Astrocyte (in vitro differentiated cells and primary cell): ENCODE measurements around the gene C1orf87.

Experiments
- EZH2 ChIP-seq: IDR thresholded peaks from 2 replicates; pipeline ENCODE4 v1.6.1; 2012; ENCODE audit warnings: mild to moderate bottlenecking, low read length, inconsistent platforms; ENCODE audit not compliant: insufficient read depth
- TF ChIP-seq, protein P1 (sequence below): IDR thresholded peaks from 2 replicates; pipeline ENCODE4 v1.5.1; 2011; ENCODE audit warnings: low read depth, mild to moderate bottlenecking, inconsistent platforms, low read length, moderate library complexity; ENCODE audit not compliant: insufficient read depth

DNA sequence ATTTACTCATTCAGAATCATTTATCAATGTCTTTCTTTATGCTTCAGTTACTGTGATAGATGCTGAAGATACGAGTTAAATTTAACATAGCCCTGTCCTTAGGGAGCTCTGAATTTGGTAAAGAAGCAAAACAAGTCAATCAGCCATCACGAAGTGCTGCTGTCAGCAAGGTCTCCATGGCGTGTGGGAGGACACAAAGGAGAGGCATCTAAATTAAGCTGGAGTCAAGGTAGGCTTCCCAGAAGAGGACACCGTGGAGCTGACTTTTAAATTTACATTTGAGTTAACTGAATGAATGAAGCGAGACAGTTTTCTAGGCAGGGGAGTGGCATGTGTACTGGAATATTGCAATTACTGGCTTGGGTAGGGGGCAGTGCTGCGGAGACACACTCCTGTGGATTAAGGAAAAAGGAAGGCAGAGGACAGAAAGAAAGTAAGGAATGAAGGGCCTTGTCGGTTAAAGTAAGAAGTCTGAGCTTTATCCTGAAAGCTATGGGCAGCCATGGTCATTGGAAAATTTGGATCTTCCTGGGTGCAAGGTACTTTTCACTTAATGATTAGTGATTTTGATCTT is 41.3 kb upstream of the C1orf87 start:
- TF ChIP-seq, protein P1, sequence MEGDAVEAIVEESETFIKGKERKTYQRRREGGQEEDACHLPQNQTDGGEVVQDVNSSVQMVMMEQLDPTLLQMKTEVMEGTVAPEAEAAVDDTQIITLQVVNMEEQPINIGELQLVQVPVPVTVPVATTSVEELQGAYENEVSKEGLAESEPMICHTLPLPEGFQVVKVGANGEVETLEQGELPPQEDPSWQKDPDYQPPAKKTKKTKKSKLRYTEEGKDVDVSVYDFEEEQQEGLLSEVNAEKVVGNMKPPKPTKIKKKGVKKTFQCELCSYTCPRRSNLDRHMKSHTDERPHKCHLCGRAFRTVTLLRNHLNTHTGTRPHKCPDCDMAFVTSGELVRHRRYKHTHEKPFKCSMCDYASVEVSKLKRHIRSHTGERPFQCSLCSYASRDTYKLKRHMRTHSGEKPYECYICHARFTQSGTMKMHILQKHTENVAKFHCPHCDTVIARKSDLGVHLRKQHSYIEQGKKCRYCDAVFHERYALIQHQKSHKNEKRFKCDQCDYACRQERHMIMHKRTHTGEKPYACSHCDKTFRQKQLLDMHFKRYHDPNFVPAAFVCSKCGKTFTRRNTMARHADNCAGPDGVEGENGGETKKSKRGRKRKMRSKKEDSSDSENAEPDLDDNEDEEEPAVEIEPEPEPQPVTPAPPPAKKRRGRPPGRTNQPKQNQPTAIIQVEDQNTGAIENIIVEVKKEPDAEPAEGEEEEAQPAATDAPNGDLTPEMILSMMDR: no peak
- TF ChIP-seq EZH2: no peak
